ENCODE data around the gene OSBPL10. TPM values are rescaled to one million over a fixed set of nuclear protein-coding genes. Genes with fewer than 3 reads are reported as not detected.

The OSBPL10 gene
- total RNA-seq, 2 donors from 2014 or later: 82.8 to 127 TPM

DNA sequence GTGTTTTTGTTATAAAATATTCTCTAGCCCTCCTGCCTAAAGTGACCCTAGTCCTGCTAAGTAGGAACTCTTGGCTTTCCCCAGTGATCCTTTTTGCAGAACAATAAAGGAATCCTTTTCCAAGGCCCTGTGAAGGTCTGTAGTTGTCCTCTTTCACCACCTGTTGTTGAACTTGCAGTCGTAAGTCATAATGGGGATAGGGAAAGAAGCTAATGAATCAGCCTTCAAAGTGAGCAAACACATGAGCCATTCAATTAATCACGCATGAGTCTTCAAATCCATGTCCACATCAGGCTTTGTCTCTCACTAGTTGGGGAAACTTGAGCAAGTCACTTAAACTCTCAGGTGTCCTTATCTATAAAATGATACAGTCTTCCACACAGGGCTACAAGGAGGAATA is 28.0 kb upstream of the OSBPL10 start:
- intact Hi-C loops (cut with DNase I): no loop called here
- DNase-seq (ENCODE audit: low spot score): no peak
- H3K36me3 ChIP-seq: no peaks in the 10 kb centered on the region
- H3K27me3 ChIP-seq (replicated peaks; ENCODE audit: insufficient read depth): no peaks in the 10 kb centered on the region
- no peaks in the 10 kb centered on the region for H3K9me3 ChIP-seq
- no peak overlapping the region for H3K4me3 ChIP-seq
- H3K27ac ChIP-seq: no peak overlapping the region
- 97% methylated on average over 2 of the region's 2 CpGs for WGBS
- no peak for TF ChIP-seq POLR2AphosphoS5 (IDR thresholded peaks at IDR 0.05)
- no peak for TF ChIP-seq POLR2A (IDR thresholded peaks at IDR 0.05)
- TF ChIP-seq, protein P1, sequence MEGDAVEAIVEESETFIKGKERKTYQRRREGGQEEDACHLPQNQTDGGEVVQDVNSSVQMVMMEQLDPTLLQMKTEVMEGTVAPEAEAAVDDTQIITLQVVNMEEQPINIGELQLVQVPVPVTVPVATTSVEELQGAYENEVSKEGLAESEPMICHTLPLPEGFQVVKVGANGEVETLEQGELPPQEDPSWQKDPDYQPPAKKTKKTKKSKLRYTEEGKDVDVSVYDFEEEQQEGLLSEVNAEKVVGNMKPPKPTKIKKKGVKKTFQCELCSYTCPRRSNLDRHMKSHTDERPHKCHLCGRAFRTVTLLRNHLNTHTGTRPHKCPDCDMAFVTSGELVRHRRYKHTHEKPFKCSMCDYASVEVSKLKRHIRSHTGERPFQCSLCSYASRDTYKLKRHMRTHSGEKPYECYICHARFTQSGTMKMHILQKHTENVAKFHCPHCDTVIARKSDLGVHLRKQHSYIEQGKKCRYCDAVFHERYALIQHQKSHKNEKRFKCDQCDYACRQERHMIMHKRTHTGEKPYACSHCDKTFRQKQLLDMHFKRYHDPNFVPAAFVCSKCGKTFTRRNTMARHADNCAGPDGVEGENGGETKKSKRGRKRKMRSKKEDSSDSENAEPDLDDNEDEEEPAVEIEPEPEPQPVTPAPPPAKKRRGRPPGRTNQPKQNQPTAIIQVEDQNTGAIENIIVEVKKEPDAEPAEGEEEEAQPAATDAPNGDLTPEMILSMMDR (IDR thresholded peaks at IDR 0.05): no peak
- no peaks in the 10 kb centered on the region for H3K4me1 ChIP-seq (replicated peaks)

DNA sequence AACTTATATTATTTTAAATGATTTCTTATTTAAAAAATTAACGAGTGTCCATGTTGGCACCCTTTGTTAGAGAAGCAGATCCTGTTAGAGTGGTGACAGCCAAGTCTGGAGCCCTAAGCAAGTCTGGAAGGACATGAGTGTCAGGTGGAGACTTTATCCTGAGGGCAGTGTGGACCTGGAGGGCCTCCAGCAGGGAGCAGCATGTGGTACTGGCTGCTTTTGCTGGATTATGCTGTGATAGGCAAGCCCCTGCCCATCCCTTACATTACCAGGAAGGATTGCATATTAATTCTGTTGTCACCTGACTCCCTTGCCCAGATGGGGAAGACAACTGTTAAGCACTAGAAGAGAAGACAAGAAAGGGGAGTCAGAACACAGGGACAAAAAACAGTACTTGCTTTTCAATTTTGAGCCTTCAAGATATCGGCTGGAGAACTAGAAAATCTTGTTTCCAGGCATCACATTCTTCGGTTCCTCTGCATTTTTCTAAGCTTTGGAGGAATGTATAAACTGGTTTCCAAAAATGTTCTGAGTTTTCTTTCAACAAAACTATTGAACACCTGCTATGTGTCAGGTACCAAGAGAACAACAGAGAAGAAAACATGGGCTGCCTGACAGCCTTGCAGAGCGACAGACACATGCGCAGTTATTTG is 23.2 kb upstream of the OSBPL10 start:
- no peaks in the 10 kb centered on the region for H3K9me3 ChIP-seq
- H3K36me3 ChIP-seq: no peaks in the 10 kb centered on the region
- 42% methylated on average over 5 of the region's 5 CpGs for WGBS
- no peaks in the 10 kb centered on the region for H3K4me1 ChIP-seq (replicated peaks)
- H3K27me3 ChIP-seq (replicated peaks; ENCODE audit: insufficient read depth): no peaks in the 10 kb centered on the region
- no peak for TF ChIP-seq POLR2AphosphoS5 (IDR thresholded peaks at IDR 0.05)
- TF ChIP-seq, protein P1 (IDR thresholded peaks at IDR 0.05): no peak
- no peak for TF ChIP-seq POLR2A (IDR thresholded peaks at IDR 0.05)
- intact Hi-C loops (cut with DNase I): no loop called here
- DNase-seq (ENCODE audit: low spot score): peak; percentile 42
- no peak overlapping the region for H3K27ac ChIP-seq
- H3K4me3 ChIP-seq: no peak overlapping the region

DNA sequence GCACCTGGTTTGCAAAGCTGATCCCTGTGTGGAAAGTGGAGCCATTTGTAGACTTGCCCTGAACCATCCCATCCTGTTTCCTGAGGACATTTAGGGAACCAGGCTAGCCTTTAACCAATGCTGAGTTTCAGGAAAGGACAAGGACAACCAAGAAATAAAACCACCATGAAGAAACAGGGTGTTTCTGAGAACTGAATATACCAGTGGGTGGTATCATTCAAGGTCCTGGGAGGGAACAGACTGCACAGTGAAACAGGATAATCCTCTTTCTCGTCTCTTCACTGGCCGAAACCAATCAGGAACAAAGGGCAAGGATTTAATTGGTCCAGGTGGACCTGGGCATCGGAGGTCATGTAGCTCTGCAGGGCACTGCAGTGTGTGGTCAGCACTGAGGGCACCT is 22.3 kb upstream of the OSBPL10 start:
- no peaks in the 10 kb centered on the region for H3K27me3 ChIP-seq (replicated peaks; ENCODE audit: insufficient read depth)
- no peak for TF ChIP-seq POLR2A (IDR thresholded peaks at IDR 0.05)
- no peak for TF ChIP-seq POLR2AphosphoS5 (IDR thresholded peaks at IDR 0.05)
- TF ChIP-seq, protein P1 (IDR thresholded peaks at IDR 0.05): no peak
- H3K4me1 ChIP-seq (replicated peaks): no peaks in the 10 kb centered on the region
- no peak for DNase-seq (ENCODE audit: low spot score)
- intact Hi-C loops (cut with DNase I): no loop called here
- 93% methylated on average over 3 of the region's 3 CpGs for WGBS
- H3K27ac ChIP-seq: no peak overlapping the region
- no peaks in the 10 kb centered on the region for H3K36me3 ChIP-seq
- H3K4me3 ChIP-seq: no peak overlapping the region
- no peaks in the 10 kb centered on the region for H3K9me3 ChIP-seq

DNA sequence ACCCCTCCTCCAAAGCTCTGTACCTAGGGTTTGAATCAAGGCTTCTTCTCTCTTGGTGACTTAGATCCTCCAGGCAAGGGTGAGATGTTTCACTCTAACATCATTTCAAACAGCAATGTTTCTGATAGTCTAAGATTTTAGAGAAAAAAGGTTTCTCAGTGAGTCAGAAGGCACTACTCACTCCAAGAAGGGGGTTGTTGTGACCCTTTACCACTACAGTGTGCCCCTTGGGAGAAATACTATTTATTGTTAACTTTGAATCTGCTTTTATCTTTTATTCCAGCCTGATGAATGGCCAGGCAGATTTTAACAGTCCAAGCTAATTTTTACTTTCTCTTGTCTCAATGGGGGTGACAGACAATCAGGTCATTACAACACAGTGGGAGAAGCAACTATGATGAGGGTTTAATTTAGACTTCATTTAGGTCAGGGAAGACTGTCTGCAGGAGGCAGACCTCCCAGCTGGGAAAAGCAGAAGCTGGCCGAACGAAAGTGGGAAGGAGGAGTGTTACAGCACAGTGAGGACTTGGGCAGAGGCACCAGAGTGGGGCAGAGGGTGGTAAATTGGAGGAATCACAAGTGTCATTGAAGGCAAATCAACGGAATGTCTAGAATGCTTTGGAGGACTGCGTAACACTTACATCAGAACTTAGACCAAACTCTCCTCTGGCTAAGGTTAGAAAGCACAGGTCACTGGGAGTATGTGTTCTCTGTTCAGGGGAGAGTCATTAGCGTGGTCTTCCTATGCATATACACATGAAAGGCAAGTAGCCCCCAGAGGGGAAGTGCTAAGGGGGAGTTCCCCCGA is 21.7 kb upstream of the OSBPL10 start:
- TF ChIP-seq, protein P1 (IDR thresholded peaks at IDR 0.05): no peak
- TF ChIP-seq POLR2AphosphoS5 (IDR thresholded peaks at IDR 0.05) (no peak), POLR2A (IDR thresholded peaks at IDR 0.05) (no peak)
- 79% methylated on average over 6 of the region's 6 CpGs for whole genome bisulfite sequencing
- H3K9me3 ChIP-seq: no peaks in the 10 kb centered on the region
- DNase-seq (ENCODE audit: low spot score): no peak
- H3K27ac ChIP-seq: no peak overlapping the region
- no peaks in the 10 kb centered on the region for H3K27me3 ChIP-seq (replicated peaks; ENCODE audit: insufficient read depth)
- no peak overlapping the region for H3K4me3 ChIP-seq
- intact Hi-C loops (cut with DNase I): no loop called here
- H3K36me3 ChIP-seq: no peaks in the 10 kb centered on the region
- no peaks in the 10 kb centered on the region for H3K4me1 ChIP-seq (replicated peaks)

Data from prostate gland (tissue), 2 donors.